Measurements from ENCODE around the gene CHDH. TPM values are rescaled to one million over a fixed set of nuclear protein-coding genes. Genes with fewer than 3 reads are reported as not detected.

CHDH gene
- total RNA-seq, 2 experiments from 2014 or later: 0.03 to 2.3 TPM

- H3K4me2 ChIP-seq (ENCODE audit: low read length): no peak overlapping the region
- POLR2A ChIA-PET: no interaction called here
- no peak overlapping the region for H3K27ac ChIP-seq (ENCODE audit: low read depth, low read length, poor library complexity, severe bottlenecking)
- no peaks in the 10 kb centered on the region for H4K20me1 ChIP-seq (ENCODE audit: insufficient read depth, low read length)
- H2AFZ ChIP-seq (ENCODE audit: low read length): no peak overlapping the region
- no peaks in the 10 kb centered on the region for H3K9me2 ChIP-seq (ENCODE audit: insufficient read depth, low read length)
- no peaks in the 10 kb centered on the region for H3K36me3 ChIP-seq (ENCODE audit: insufficient read depth, low read length)
- TF ChIP-seq, protein P1, sequence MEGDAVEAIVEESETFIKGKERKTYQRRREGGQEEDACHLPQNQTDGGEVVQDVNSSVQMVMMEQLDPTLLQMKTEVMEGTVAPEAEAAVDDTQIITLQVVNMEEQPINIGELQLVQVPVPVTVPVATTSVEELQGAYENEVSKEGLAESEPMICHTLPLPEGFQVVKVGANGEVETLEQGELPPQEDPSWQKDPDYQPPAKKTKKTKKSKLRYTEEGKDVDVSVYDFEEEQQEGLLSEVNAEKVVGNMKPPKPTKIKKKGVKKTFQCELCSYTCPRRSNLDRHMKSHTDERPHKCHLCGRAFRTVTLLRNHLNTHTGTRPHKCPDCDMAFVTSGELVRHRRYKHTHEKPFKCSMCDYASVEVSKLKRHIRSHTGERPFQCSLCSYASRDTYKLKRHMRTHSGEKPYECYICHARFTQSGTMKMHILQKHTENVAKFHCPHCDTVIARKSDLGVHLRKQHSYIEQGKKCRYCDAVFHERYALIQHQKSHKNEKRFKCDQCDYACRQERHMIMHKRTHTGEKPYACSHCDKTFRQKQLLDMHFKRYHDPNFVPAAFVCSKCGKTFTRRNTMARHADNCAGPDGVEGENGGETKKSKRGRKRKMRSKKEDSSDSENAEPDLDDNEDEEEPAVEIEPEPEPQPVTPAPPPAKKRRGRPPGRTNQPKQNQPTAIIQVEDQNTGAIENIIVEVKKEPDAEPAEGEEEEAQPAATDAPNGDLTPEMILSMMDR (conservative IDR thresholded peaks at IDR 0.05; ENCODE audit: low read length): no peak
- no peak for TF ChIP-seq EZH2phosphoT487 (IDR thresholded peaks at IDR 0.05; ENCODE audit: borderline replicate concordance, low read depth, low read length)
- no peaks in the 10 kb centered on the region for H3K9me3 ChIP-seq (ENCODE audit: low read length)
- no peaks in the 10 kb centered on the region for H3K79me2 ChIP-seq (ENCODE audit: insufficient read depth, low read depth, low read length)
- CTCF ChIA-PET (ENCODE audit: unreplicated experiment): no interaction called here
- DNase-seq (ENCODE audit: low spot score): no peak
- H3K4me3 ChIP-seq (ENCODE audit: low read depth, low read length, poor library complexity, severe bottlenecking): no peak overlapping the region
- BruUV-seq (replicated peaks): no TSS peak
- H3K4me1 ChIP-seq (ENCODE audit: insufficient read depth, low read length, poor library complexity, severe bottlenecking): no peaks in the 10 kb centered on the region
- intact Hi-C loops (cut with micrococcal nuclease; ENCODE audit: unreplicated experiment): no loop called here
These were observed 9.9 kb downstream of the CHDH start for GRCh38 chr3:53836084-53836872.

DNA sequence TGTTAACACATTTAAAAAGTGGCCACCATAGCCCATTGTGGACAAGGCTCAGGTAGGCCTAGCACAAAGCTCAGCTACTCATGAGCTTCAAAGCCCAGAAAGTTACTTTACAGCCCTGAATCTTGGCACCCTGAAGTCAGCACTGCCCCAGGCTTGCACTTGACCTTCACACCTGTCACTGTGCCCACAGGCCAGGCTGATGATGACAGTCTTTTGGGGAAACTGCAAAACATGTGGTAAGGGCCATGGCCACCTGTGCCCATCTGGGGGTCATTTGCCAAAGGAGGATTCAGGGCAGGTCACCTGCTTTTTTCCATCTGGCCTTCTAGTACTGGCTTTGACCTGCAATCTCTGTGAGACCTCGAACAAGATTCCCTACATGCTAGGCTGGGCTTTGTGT is 11.0 kb downstream of the CHDH start:
- H3K9me2 ChIP-seq (ENCODE audit: insufficient read depth, low read length): no peaks in the 10 kb centered on the region
- H4K20me1 ChIP-seq (ENCODE audit: insufficient read depth, low read length): no peaks in the 10 kb centered on the region
- TF ChIP-seq, protein P1 (conservative IDR thresholded peaks at IDR 0.05; ENCODE audit: low read length): no peak
- no peak for TF ChIP-seq EZH2phosphoT487 (IDR thresholded peaks at IDR 0.05; ENCODE audit: borderline replicate concordance, low read depth, low read length)
- intact Hi-C loops (cut with micrococcal nuclease; ENCODE audit: unreplicated experiment): no loop called here
- CTCF ChIA-PET (ENCODE audit: unreplicated experiment): no interaction called here
- no peak overlapping the region for H3K4me2 ChIP-seq (ENCODE audit: low read length)
- H3K79me2 ChIP-seq (ENCODE audit: insufficient read depth, low read depth, low read length): no peaks in the 10 kb centered on the region
- no peak overlapping the region for H3K27ac ChIP-seq (ENCODE audit: low read depth, low read length, poor library complexity, severe bottlenecking)
- H3K4me1 ChIP-seq (ENCODE audit: insufficient read depth, low read length, poor library complexity, severe bottlenecking): no peaks in the 10 kb centered on the region
- H3K9me3 ChIP-seq (ENCODE audit: low read length): no peaks in the 10 kb centered on the region
- no TSS peak for BruUV-seq (replicated peaks)
- no peak for DNase-seq (ENCODE audit: low spot score)
- POLR2A ChIA-PET: no interaction called here
- no peaks in the 10 kb centered on the region for H3K36me3 ChIP-seq (ENCODE audit: insufficient read depth, low read length)
- no peak overlapping the region for H3K4me3 ChIP-seq (ENCODE audit: low read depth, low read length, poor library complexity, severe bottlenecking)
- no peak overlapping the region for H2AFZ ChIP-seq (ENCODE audit: low read length)

DNA sequence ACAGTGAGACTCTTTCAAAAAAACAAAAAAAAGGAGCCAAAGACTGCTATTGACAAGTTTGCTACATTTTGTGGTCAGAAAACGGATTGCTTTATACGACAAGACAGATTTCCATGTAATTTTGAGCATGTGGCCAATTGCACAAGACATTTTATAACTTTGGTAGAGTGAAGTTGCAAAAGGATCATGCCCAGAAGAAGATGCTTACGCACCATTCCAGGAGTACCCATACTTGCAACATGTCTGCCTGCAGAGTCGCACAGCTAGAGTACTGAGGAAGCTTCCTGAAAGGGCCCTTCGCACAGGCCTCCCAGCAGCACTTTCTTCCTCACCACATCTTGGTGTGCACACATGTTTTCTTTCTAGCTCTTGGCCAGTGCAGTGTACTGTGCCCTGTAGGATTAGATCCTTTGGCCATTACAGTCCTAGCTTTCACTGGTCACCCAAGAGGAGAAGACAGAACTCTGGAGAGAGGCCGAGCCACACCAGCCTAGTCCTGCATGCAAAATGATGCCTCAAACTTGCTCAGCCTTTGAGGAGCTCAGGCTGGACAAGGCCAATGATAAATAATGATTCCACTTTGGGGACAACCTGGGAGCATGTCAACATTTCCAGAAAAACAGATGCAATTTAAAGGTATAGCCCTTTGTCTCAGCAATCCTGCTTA is 11.7 kb downstream of the CHDH start:
- H4K20me1 ChIP-seq (ENCODE audit: insufficient read depth, low read length): no peaks in the 10 kb centered on the region
- no peaks in the 10 kb centered on the region for H3K79me2 ChIP-seq (ENCODE audit: insufficient read depth, low read depth, low read length)
- no peaks in the 10 kb centered on the region for H3K9me3 ChIP-seq (ENCODE audit: low read length)
- POLR2A ChIA-PET: no interaction called here
- DNase-seq (ENCODE audit: low spot score): no peak
- no peak overlapping the region for H2AFZ ChIP-seq (ENCODE audit: low read length)
- TF ChIP-seq, protein P1 (conservative IDR thresholded peaks at IDR 0.05; ENCODE audit: low read length): no peak
- no peak for TF ChIP-seq EZH2phosphoT487 (IDR thresholded peaks at IDR 0.05; ENCODE audit: borderline replicate concordance, low read depth, low read length)
- intact Hi-C loops (cut with micrococcal nuclease; ENCODE audit: unreplicated experiment): no loop called here
- no peaks in the 10 kb centered on the region for H3K9me2 ChIP-seq (ENCODE audit: insufficient read depth, low read length)
- H3K4me2 ChIP-seq (ENCODE audit: low read length): no peak overlapping the region
- no TSS peak for BruUV-seq (replicated peaks)
- H3K27ac ChIP-seq (ENCODE audit: low read depth, low read length, poor library complexity, severe bottlenecking): no peak overlapping the region
- H3K4me3 ChIP-seq (ENCODE audit: low read depth, low read length, poor library complexity, severe bottlenecking): no peak overlapping the region
- H3K36me3 ChIP-seq (ENCODE audit: insufficient read depth, low read length): no peaks in the 10 kb centered on the region
- no peaks in the 10 kb centered on the region for H3K4me1 ChIP-seq (ENCODE audit: insufficient read depth, low read length, poor library complexity, severe bottlenecking)
- CTCF ChIA-PET (ENCODE audit: unreplicated experiment): interaction anchor here (0.6 kb wide), 1 partner anchor 91 kb away, joined by 3 read pairs; no protein-coding TSS in a partner anchor
